ENCODE results near the gene ACADVL.
"Not testable (repeated sequence)": the region's sequence is repeated elsewhere in the genome, so short reads cannot be mapped to it uniquely, and the experiment has no call there.

- TF ChIP-seq CTCF (IDR thresholded peaks at IDR 0.05); EZH2 (IDR thresholded peaks at IDR 0.05; ENCODE audit: borderline replicate concordance, insufficient read depth, low read depth, low read length, poor library complexity, severe bottlenecking): not testable (repeated sequence)
Observed at GRCh38 chr17:7182101-7182500, 37.6 kb upstream of the ACADVL start.

Data from B cell (primary cell).